Lung (tissue), 12 donors: Measurements from ENCODE around the gene MLIP. TPM values are rescaled to one million over a fixed set of nuclear protein-coding genes. Genes with fewer than 3 reads are reported as not detected.

ENCODE experiments used
- ATAC-seq: fragments of 200-7000 bp; cut with Tn5 transposase; one replicate; pipeline ENCODE4 v1.9.1; 2020; ENCODE audit warnings: moderate number of reproducible peaks; ENCODE audit not compliant: insufficient read depth, low FRiP score
- DNase-seq, 3 donors: peaks; one replicate each; pipeline ENCODE4 v3.0.0-alpha.2; 2013 to 2017
- H3K27ac ChIP-seq, 2 donors: one replicate each; pipeline ENCODE4 v1.5.1; 2013; ENCODE audit warnings: mild to moderate bottlenecking in 2 of 2, moderate library complexity in 2 of 2, control low read depth in 1 of 2, inconsistent platforms in 1 of 2, low read depth in 1 of 2, low read length in 1 of 2
- H3K27me3 ChIP-seq, 3 donors: one replicate each; pipeline ENCODE4 v1.5.1; 2013; ENCODE audit warnings: low read length in 2 of 3; ENCODE audit not compliant: control insufficient read depth in 3 of 3, insufficient read depth in 3 of 3
- H3K36me3 ChIP-seq, 4 donors: one replicate each; pipeline ENCODE4 v1.5.1; 2013; ENCODE audit warnings: low read length in 4 of 4, mild to moderate bottlenecking in 1 of 4, moderate library complexity in 1 of 4; ENCODE audit not compliant: control insufficient read depth in 4 of 4, insufficient read depth in 4 of 4
- H3K4me1 ChIP-seq, 5 donors: one replicate each; pipeline ENCODE4 v1.5.1; 2013; ENCODE audit warnings: low read length in 5 of 5, mild to moderate bottlenecking in 2 of 5, moderate library complexity in 1 of 5; ENCODE audit not compliant: control insufficient read depth in 5 of 5, insufficient read depth in 5 of 5
- H3K4me3 ChIP-seq: one replicate; pipeline ENCODE4 v1.5.1; 2013; ENCODE audit warnings: mild to moderate bottlenecking, control low read depth, moderate library complexity
- H3K9ac ChIP-seq, 2 donors: one replicate each; pipeline ENCODE4 v1.5.1; 2013; ENCODE audit warnings: low read length in 2 of 2, control low read depth in 1 of 2; ENCODE audit not compliant: insufficient read depth in 1 of 2
- H3K9me3 ChIP-seq, 4 donors: one replicate each; pipeline ENCODE4 v1.5.1; 2013; ENCODE audit warnings: low read length in 3 of 4, mild to moderate bottlenecking in 1 of 4, moderate library complexity in 1 of 4; ENCODE audit not compliant: control insufficient read depth in 4 of 4, insufficient read depth in 3 of 4
- WGBS, 2 donors: extraction: QIAGEN DNeasy Blood & Tissue Kit; methylation state at CpG; one replicate each; pipeline ENCODE4 v1.1.7; 2013; 5-methylcytosine and 5-hydroxymethylcytosine counted together
- polyA plus RNA-seq, 2 donors: library from polyadenylated mRNA; stranded (reverse); fragments of 200-250 nt; gene quantifications; one replicate each; pipeline ENCODE4 v1.2.1, GENCODE V29; 2013
- total RNA-seq, 2 donors: library from RNA; depleted of rRNA in 1 of 2; stranded (reverse); fragments of >200 nt in 1 of 2; gene quantifications; one replicate each; pipeline ENCODE4 v1.2.1, GENCODE V29; 2014 to 2021
- TF ChIP-seq, protein P1 (sequence below): IDR thresholded peaks from 2 replicates; pipeline ENCODE4 v1.5.1; 2012; ENCODE audit warnings: mild to moderate bottlenecking; ENCODE audit errors: control extremely low read depth, extremely low read depth
- donor health status: control.
- donor health status: control.
- donor health status: Bipolar disorder and iron deficiency.
- donor health status: healthy.
- donor health status: DM: yes; HTN: yes; CAD: no.

The MLIP gene
- total and polyA plus RNA-seq, 4 donors = 0.16 to 1.3 (median 0.35) TPM

DNA sequence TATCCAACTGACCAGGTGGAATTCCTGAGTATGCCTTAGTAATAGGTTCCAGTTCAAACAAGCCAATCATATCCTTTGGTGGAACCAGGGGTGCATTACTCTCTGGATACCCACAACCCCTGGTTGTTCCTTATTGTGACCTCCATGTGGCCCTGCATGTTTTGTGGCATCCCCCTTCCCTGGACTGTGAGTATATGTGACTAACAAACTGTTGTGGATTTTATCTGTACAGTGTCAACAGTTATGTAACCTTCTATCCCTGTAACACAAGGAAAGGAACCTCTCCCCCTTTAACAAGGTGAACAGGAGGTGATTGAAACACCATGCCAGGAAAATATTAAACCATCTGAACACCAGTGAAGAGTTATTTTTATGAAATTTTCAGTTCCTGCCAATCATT, 46.2 kb downstream of the MLIP start:
- DNase-seq (no peak), ATAC-seq (no peak)
- H3K9me3 ChIP-seq = no peaks in the 10 kb centered on the region
- no peak overlapping the region for H3K4me3 ChIP-seq
- no peaks in the 10 kb centered on the region for H3K4me1 ChIP-seq
- TF ChIP-seq, protein P1, sequence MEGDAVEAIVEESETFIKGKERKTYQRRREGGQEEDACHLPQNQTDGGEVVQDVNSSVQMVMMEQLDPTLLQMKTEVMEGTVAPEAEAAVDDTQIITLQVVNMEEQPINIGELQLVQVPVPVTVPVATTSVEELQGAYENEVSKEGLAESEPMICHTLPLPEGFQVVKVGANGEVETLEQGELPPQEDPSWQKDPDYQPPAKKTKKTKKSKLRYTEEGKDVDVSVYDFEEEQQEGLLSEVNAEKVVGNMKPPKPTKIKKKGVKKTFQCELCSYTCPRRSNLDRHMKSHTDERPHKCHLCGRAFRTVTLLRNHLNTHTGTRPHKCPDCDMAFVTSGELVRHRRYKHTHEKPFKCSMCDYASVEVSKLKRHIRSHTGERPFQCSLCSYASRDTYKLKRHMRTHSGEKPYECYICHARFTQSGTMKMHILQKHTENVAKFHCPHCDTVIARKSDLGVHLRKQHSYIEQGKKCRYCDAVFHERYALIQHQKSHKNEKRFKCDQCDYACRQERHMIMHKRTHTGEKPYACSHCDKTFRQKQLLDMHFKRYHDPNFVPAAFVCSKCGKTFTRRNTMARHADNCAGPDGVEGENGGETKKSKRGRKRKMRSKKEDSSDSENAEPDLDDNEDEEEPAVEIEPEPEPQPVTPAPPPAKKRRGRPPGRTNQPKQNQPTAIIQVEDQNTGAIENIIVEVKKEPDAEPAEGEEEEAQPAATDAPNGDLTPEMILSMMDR = no peak
- no peaks in the 10 kb centered on the region for H3K36me3 ChIP-seq
- H3K9ac ChIP-seq = no peak overlapping the region
- no peak overlapping the region for H3K27ac ChIP-seq
- H3K27me3 ChIP-seq = no peaks in the 10 kb centered on the region

DNA sequence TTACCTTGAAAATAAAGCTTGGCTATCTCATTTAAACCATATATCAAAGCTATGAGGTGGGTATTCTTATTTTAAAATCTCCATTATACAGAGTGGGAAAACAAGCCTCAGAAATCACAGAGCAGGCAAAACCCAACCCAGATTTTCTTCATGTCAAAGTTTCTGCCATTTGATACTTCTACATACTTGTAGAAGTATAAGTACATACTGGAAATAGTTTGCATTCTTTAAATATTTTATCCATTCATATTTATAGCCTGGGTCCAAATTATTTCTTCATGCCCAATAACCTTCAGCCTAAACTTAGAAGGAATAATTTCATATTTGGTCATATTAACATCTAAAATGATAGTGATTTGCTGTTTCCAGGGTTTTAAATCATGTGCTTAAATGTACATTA, 61.8 kb downstream of the MLIP start:
- Histone ChIP-seq H3K4me1 (no peaks in the 10 kb centered on the region), H3K9me3 (no peaks in the 10 kb centered on the region), H3K36me3 (no peaks in the 10 kb centered on the region), H3K4me3 (no peak overlapping the region), H3K27ac (no peak overlapping the region), H3K9ac (no peak overlapping the region), H3K27me3 (no peaks in the 10 kb centered on the region)
- DNase-seq = no peak
- ATAC-seq = no peak
- TF ChIP-seq, protein P1 = no peak

- TF ChIP-seq, protein P1 = no peak
- WGBS, 2 donors = 0 to 48% methylated on average over 1 of the region's 1 CpG
- Histone ChIP-seq H3K36me3 (no peaks in the 10 kb centered on the region), H3K27me3 (peaks cover 0 to 2% (median 0%) of the 10 kb centered on the region in 3 donors), H3K4me1 (no peaks in the 10 kb centered on the region), H3K9ac (no peak overlapping the region), H3K9me3 (peaks cover 0 to 2% (median 0%) of the 10 kb centered on the region in 4 donors), H3K4me3 (no peak overlapping the region), H3K27ac (no peak overlapping the region)
- ATAC-seq (no peak), DNase-seq (no peak)
Measured at GRCh38 chr6:54179152-54179551, 67.9 kb downstream of the MLIP start.

- no peak for DNase-seq
- no peak overlapping the region for H3K4me3 ChIP-seq
- H3K27me3 ChIP-seq = peaks cover 0 to 2% (median 0%) of the 10 kb centered on the region in 3 donors
- H3K27ac ChIP-seq = no peak overlapping the region
- no peaks in the 10 kb centered on the region for H3K4me1 ChIP-seq
- H3K9ac ChIP-seq = no peak overlapping the region
- no peak for ATAC-seq
- 95 to 97% methylated on average over 7 of the region's 7 CpGs for WGBS, 2 donors
- no peaks in the 10 kb centered on the region for H3K36me3 ChIP-seq
- TF ChIP-seq, protein P1 = no peak
- peaks cover 0 to 2% (median 0%) of the 10 kb centered on the region in 4 donors for H3K9me3 ChIP-seq
Measured at GRCh38 chr6:54183616-54184015, 72.4 kb downstream of the MLIP start.
